Fibroblast of lung (primary cell): Measurements from ENCODE around the gene TSC22D1. TPM values are rescaled to one million over a fixed set of nuclear protein-coding genes. Genes with fewer than 3 reads are reported as not detected.

Experiments used
- DNase-seq, 2 donors: peaks; one replicate each; pipeline versions ENCODE4 v3.0.0 to v3.0.0-alpha.2; 2010; ENCODE audit warnings: low read depth in 2 of 2
- H2AFZ ChIP-seq: 2 replicates; pipeline ENCODE4 v1.5.1; 2012; ENCODE audit warnings: low read length, control low read depth, inconsistent platforms
- H3K27ac ChIP-seq: 2 replicates; pipeline ENCODE4 v1.5.1; 2011; ENCODE audit warnings: low read length, control low read depth; ENCODE audit not compliant: insufficient read depth
- H3K27me3 ChIP-seq: 2 replicates; pipeline ENCODE4 v1.5.1; 2011; ENCODE audit warnings: mild to moderate bottlenecking, low read length; ENCODE audit not compliant: control insufficient read depth, insufficient read depth
- H3K36me3 ChIP-seq: 2 replicates; pipeline ENCODE4 v1.5.1; 2011; ENCODE audit warnings: low read length; ENCODE audit not compliant: control insufficient read depth, insufficient read depth
- H3K4me1 ChIP-seq: 2 replicates; pipeline ENCODE4 v1.5.1; 2011; ENCODE audit warnings: low read length; ENCODE audit not compliant: control insufficient read depth, insufficient read depth; ENCODE audit errors: extremely low read depth
- H3K4me2 ChIP-seq: 2 replicates; pipeline ENCODE4 v1.5.1; 2011; ENCODE audit warnings: low read length, control low read depth; ENCODE audit not compliant: insufficient read depth; ENCODE audit errors: extremely low read depth
- H3K4me3 ChIP-seq, 4 experiments: fragments of 200-600 bp in 1 of 4; sonication (generic) in 1 of 4; replicated peaks in 1 of 4; 2 replicates each; pipeline ENCODE4 v1.5.1; 2011 to 2016; ENCODE audit warnings: low read length in 4 of 4, low read depth in 3 of 4, mild to moderate bottlenecking in 3 of 4, control low read depth in 2 of 4, inconsistent platforms in 1 of 4, mixed read lengths in 1 of 4; ENCODE audit not compliant: insufficient read depth in 1 of 4; ENCODE audit errors: control extremely low read depth in 1 of 4
- H3K79me2 ChIP-seq: 2 replicates; pipeline ENCODE4 v1.5.1; 2012; ENCODE audit warnings: mild to moderate bottlenecking, low read length, inconsistent platforms; ENCODE audit not compliant: control insufficient read depth, insufficient read depth
- H3K9ac ChIP-seq: 2 replicates; pipeline ENCODE4 v1.5.1; 2011; ENCODE audit warnings: mild to moderate bottlenecking, low read length, control low read depth; ENCODE audit not compliant: insufficient read depth
- H3K9me3 ChIP-seq: 2 replicates; pipeline ENCODE4 v1.5.1; 2012; ENCODE audit warnings: low read depth, low read length; ENCODE audit not compliant: control insufficient read depth, insufficient read depth
- H4K20me1 ChIP-seq: 2 replicates; pipeline ENCODE4 v1.5.1; 2011; ENCODE audit warnings: low read length; ENCODE audit not compliant: control insufficient read depth, insufficient read depth; ENCODE audit errors: extremely low read depth
- EZH2 ChIP-seq: IDR thresholded peaks from 2 replicates; pipeline ENCODE4 v1.5.1; 2012; ENCODE audit warnings: low read length, control low read depth, mild to moderate bottlenecking; ENCODE audit errors: missing control alignments
- polyA plus RNA-seq, 2 donors: library from polyadenylated mRNA; depleted of rRNA in 1 of 2; stranded (reverse) in 1 of 2; unstranded in 1 of 2; fragments of >200 nt; gene quantifications; 2 replicates each; pipeline ENCODE4 v1.2.1, GENCODE V29; 2011 to 2012; ENCODE audit warnings: missing spikeins in 1 of 2
- total RNA-seq: library from RNA; depleted of rRNA; stranded (reverse); fragments of >200 nt; gene quantifications from 2 replicates; pipeline ENCODE4 v1.2.1, GENCODE V29; 2014
- TF ChIP-seq, protein P1 (sequence below), 2 donors: IDR thresholded peaks in 1 of 2; conservative IDR thresholded peaks in 1 of 2; 1 replicate in 1 of 2; 2 replicates in 1 of 2; pipeline ENCODE4 v1.5.1; 2011 to 2012; ENCODE audit warnings: low read length in 2 of 2, control low read depth in 1 of 2, inconsistent platforms in 1 of 2, low read depth in 1 of 2, mild to moderate bottlenecking in 1 of 2

TSC22D1 gene
- total and polyA plus RNA-seq, 2 donors (not counting 1 experiment from before 2014, with no cell fraction given): 80.4 to 97.6 TPM

DNA sequence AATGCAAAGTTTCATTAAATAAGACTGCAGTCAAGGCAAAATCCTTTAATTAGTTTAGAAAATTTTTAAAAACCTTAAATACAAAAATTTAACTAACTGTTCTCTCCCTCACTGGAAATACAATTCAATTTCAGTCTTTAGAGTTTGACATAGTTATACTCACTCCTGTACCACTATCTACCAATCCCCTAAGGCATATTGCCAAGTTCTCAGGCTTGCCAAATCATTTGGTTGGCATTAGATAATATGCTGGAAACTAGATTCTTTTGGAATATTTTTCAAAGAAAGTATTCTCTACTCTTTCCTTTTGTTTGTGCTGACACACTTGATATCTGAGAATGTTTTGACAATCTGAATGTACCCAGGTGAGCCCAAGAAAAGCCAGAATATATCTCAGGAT is 77.2 kb downstream of the TSC22D1 start:
- H3K79me2 ChIP-seq: no peaks in the 10 kb centered on the region
- H2AFZ ChIP-seq: no peak overlapping the region
- DNase-seq: no peak
- no peaks in the 10 kb centered on the region for H3K4me1 ChIP-seq
- H3K36me3 ChIP-seq: no peaks in the 10 kb centered on the region
- H3K27me3 ChIP-seq: no peaks in the 10 kb centered on the region
- no peak overlapping the region for H3K9ac ChIP-seq
- no peaks in the 10 kb centered on the region for H3K9me3 ChIP-seq
- H3K4me3 ChIP-seq: no peak overlapping the region
- TF ChIP-seq EZH2: no peak
- TF ChIP-seq, protein P1, sequence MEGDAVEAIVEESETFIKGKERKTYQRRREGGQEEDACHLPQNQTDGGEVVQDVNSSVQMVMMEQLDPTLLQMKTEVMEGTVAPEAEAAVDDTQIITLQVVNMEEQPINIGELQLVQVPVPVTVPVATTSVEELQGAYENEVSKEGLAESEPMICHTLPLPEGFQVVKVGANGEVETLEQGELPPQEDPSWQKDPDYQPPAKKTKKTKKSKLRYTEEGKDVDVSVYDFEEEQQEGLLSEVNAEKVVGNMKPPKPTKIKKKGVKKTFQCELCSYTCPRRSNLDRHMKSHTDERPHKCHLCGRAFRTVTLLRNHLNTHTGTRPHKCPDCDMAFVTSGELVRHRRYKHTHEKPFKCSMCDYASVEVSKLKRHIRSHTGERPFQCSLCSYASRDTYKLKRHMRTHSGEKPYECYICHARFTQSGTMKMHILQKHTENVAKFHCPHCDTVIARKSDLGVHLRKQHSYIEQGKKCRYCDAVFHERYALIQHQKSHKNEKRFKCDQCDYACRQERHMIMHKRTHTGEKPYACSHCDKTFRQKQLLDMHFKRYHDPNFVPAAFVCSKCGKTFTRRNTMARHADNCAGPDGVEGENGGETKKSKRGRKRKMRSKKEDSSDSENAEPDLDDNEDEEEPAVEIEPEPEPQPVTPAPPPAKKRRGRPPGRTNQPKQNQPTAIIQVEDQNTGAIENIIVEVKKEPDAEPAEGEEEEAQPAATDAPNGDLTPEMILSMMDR (conservative IDR thresholded peaks at IDR 0.05 in 1 of 2, IDR thresholded peaks at IDR 0.05 in 1 of 2; ENCODE audit: low read depth in 1 of 2, low read length in 2 of 2): no peak
- no peak overlapping the region for H3K27ac ChIP-seq
- no peak overlapping the region for H3K4me2 ChIP-seq
- no peaks in the 10 kb centered on the region for H4K20me1 ChIP-seq

DNA sequence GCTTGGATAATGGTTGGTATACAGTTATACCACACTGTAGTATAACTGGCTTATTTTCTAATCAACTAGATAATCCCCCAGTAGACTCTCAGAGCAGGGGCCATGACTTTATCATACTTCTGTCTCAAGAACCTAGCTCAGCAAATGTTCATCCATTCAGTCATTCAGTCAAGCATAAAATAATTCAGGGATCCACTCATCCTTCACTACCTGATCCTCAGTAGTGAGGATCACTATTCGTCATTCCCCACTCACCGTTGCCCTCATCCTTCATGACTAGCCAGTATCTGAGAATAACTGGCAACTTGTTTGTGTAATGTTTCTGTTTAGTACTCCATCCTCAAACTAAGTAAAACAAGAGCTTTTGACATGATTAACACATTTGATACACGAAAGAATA is 77.6 kb downstream of the TSC22D1 start:
- Histone ChIP-seq H3K4me1 (no peaks in the 10 kb centered on the region), H3K79me2 (no peaks in the 10 kb centered on the region), H3K9ac (no peak overlapping the region), H2AFZ (no peak overlapping the region), H3K36me3 (no peaks in the 10 kb centered on the region), H3K27ac (no peak overlapping the region), H3K4me2 (no peak overlapping the region), H3K4me3 (no peak overlapping the region), H3K9me3 (no peaks in the 10 kb centered on the region), H4K20me1 (no peaks in the 10 kb centered on the region), H3K27me3 (no peaks in the 10 kb centered on the region)
- DNase-seq: no peak
- TF ChIP-seq EZH2: no peak
- TF ChIP-seq, protein P1 (conservative IDR thresholded peaks at IDR 0.05 in 1 of 2, IDR thresholded peaks at IDR 0.05 in 1 of 2; ENCODE audit: low read depth in 1 of 2, low read length in 2 of 2): no peak

DNA sequence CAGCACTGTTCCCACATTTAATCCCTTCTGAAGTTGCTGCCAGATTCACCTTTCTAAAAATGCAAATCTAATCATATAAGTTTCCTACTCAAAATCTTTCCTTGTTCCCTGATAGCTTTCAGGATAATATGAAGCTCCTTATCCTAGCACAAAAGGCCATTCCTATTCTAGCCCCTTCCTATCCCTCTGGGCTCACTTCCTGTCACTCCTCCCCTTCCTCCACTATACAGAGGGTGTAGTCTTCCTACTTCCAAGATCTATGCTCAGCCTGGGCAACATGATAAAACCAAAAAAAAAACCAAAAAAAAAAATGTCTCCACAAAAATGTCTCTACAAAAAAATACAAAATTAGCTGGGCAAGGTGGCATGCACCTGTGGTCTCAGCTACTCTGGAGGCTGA is 78.3 kb downstream of the TSC22D1 start:
- no peaks in the 10 kb centered on the region for H3K36me3 ChIP-seq

More for the DNA sequence above, 78.3 kb downstream of the TSC22D1 start:
- Histone ChIP-seq H2AFZ (no peak overlapping the region), H3K79me2 (no peaks in the 10 kb centered on the region), H3K4me1 (no peaks in the 10 kb centered on the region), H3K4me3 (no peak overlapping the region), H3K4me2 (no peak overlapping the region), H3K27ac (no peak overlapping the region), H3K9me3 (no peaks in the 10 kb centered on the region), H4K20me1 (no peaks in the 10 kb centered on the region), H3K9ac (no peak overlapping the region), H3K27me3 (no peaks in the 10 kb centered on the region)
- TF ChIP-seq, protein P1 (conservative IDR thresholded peaks at IDR 0.05 in 1 of 2, IDR thresholded peaks at IDR 0.05 in 1 of 2; ENCODE audit: low read depth in 1 of 2, low read length in 2 of 2): no peak
- TF ChIP-seq EZH2: no peak
- no peak for DNase-seq
